Body of pancreas (tissue), 4 donors: Measurements from ENCODE around the gene PGD. TPM values are rescaled to one million over a fixed set of nuclear protein-coding genes. Genes with fewer than 3 reads are reported as not detected.

Source experiments
- ATAC-seq: fragments of 150-250 bp; one replicate; pipeline ENCODE4 v1.9.1; 2016
- DNase-seq, 4 donors: peaks; one replicate each; pipeline ENCODE4 v3.0.0-alpha.2; 2019
- H3K27ac ChIP-seq, 4 donors: fragments of 200-600 bp; sonication (generic); 1 replicate in 3 of 4; 2 replicates in 1 of 4; pipeline versions ENCODE4 v1.5.1 to v1.6.1; 2016 to 2019; ENCODE audit warnings: mild to moderate bottlenecking in 1 of 4, mixed read lengths in 1 of 4, moderate library complexity in 1 of 4
- H3K27me3 ChIP-seq, 2 donors: fragments of 200-600 bp; sonication (generic); one replicate each; pipeline ENCODE4 v1.6.0; 2016; ENCODE audit warnings: mild to moderate bottlenecking in 1 of 2
- H3K36me3 ChIP-seq, 2 donors: fragments of 200-600 bp; sonication (generic); replicated peaks in 1 of 2; 2 replicates each; pipeline ENCODE4 v1.5.1; 2016; ENCODE audit warnings: low read depth in 2 of 2; ENCODE audit not compliant: insufficient read depth in 1 of 2
- H3K4me1 ChIP-seq: fragments of 200-600 bp; sonication (generic); one replicate; pipeline ENCODE4 v1.6.0; 2016
- H3K4me3 ChIP-seq, 2 donors: fragments of 200-600 bp; sonication (generic); 1 replicate in 1 of 2; 2 replicates in 1 of 2; pipeline ENCODE4 v1.5.1; 2016 to 2019
- H3K9me3 ChIP-seq, 3 donors: fragments of 200-600 bp; sonication (generic); 1 replicate in 2 of 3; 2 replicates in 1 of 3; pipeline ENCODE4 v1.5.1; 2016
- POLR2A ChIP-seq, 3 donors: fragments of 450-650 bp; IDR thresholded peaks; one replicate each; pipeline ENCODE4 v1.6.1; 2016; ENCODE audit warnings: antibody characterized with exemption in 3 of 3, mild to moderate bottlenecking in 2 of 3
- WGBS, 2 donors: methylation state at CpG; one replicate each; pipeline ENCODE4 v1.1.5; 2017; 5-methylcytosine and 5-hydroxymethylcytosine counted together
- intact Hi-C: fragments of 100-400 bp; cut with DNase I; formaldehyde crosslinking; loops from one replicate; pipeline ENCODE4 v1.15.1; 2023
- total RNA-seq, 2 donors: library from RNA; depleted of rRNA; stranded (reverse); fragments of >200 nt; gene quantifications; one replicate each; pipeline ENCODE4 v1.1.0, GENCODE V29; 2016
- TF ChIP-seq, protein P1 (sequence below), 7 experiments: fragments of 450-650 bp in 4 of 7; fragments of 200-600 bp in 3 of 7; sonication (generic) in 3 of 7; IDR thresholded peaks; one replicate each; pipeline ENCODE4 v1.5.1; 2016 to 2019; ENCODE audit warnings: antibody characterized with exemption in 7 of 7

The PGD gene
- total RNA-seq, 2 donors from 2014 or later = 46.7 to 61.3 TPM

DNA sequence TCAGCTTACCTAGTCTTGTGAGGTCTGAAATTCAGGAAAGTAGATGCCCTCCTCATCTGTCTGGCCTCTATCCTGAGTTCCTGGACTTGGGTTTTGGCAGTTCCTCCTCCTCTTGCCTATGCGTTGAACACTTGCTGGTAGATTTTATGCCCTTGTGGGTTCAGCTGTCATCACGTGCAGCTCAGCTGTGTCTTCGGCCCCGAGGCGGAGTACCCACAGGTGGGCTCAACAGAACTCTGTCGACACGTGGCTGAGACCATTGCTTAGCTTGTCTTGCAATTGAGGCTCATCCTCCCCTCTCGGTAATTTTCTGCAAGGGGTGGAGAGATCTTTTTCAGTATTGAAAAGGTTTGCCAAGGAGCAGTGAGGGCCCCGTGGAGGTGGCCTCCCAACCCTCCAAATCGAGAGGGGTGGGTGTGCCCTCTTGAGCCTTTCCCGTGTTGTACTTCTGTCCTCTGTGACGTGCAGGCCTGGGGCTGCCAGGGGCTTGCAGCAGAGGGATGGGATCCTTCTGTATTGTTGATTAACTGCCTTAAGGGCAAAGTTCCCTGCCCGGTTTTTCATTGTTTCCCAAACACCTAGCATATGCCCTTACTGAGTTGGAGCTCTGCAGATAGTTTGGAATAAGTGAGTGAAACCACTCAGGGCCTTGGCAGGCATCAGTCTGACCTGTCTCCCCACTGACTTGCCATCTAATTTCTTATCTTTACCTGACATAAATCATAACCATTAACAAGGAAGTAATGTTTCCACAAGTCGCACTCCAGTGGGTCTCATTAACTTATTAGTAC, 34.2 kb downstream of the PGD start:
- H3K9me3 ChIP-seq = no peaks in the 10 kb centered on the region
- 66 to 75% methylated on average over 13 to 14 of the region's 14 CpGs for WGBS, 2 donors
- no peak overlapping the region for H3K27ac ChIP-seq
- H3K36me3 ChIP-seq = no peaks in the 10 kb centered on the region
- H3K4me1 ChIP-seq = peaks cover 20% of the 10 kb centered on the region
- no peak overlapping the region for H3K4me3 ChIP-seq
- ATAC-seq = no peak
- intact Hi-C loops = no loop called here
- DNase-seq = no peak
- TF ChIP-seq, protein P1, sequence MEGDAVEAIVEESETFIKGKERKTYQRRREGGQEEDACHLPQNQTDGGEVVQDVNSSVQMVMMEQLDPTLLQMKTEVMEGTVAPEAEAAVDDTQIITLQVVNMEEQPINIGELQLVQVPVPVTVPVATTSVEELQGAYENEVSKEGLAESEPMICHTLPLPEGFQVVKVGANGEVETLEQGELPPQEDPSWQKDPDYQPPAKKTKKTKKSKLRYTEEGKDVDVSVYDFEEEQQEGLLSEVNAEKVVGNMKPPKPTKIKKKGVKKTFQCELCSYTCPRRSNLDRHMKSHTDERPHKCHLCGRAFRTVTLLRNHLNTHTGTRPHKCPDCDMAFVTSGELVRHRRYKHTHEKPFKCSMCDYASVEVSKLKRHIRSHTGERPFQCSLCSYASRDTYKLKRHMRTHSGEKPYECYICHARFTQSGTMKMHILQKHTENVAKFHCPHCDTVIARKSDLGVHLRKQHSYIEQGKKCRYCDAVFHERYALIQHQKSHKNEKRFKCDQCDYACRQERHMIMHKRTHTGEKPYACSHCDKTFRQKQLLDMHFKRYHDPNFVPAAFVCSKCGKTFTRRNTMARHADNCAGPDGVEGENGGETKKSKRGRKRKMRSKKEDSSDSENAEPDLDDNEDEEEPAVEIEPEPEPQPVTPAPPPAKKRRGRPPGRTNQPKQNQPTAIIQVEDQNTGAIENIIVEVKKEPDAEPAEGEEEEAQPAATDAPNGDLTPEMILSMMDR (IDR thresholded peaks at IDR 0.05) = no peak
- no peak for TF ChIP-seq POLR2A (IDR thresholded peaks at IDR 0.05)
- no peaks in the 10 kb centered on the region for H3K27me3 ChIP-seq

DNA sequence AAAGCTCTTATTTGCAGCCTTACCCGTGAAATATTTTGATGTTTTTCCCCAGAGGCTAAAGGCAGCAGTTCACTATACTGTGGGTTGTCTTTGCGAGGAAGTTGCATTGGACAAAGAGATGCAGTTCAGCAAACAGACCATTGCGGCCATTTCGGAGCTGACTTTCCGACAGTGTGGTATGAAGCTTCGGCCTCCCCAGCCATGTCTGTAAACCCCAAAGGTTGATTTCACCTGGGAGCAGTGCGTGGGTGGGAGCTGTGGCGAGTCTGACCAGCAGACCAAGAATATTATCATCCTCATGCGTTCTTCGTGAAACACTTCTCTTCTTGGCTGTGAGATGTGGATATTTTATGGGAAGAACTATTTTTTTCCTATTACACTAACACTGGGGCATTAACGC, 34.9 kb downstream of the PGD start:
- Histone ChIP-seq H3K36me3 (no peaks in the 10 kb centered on the region), H3K9me3 (no peaks in the 10 kb centered on the region), H3K4me3 (no peak overlapping the region), H3K27ac (no peak overlapping the region), H3K27me3 (no peaks in the 10 kb centered on the region), H3K4me1 (peaks cover 20% of the 10 kb centered on the region)
- intact Hi-C loops = no loop called here
- no peak for DNase-seq
- TF ChIP-seq POLR2A (IDR thresholded peaks at IDR 0.05) = no peak
- TF ChIP-seq, protein P1 (IDR thresholded peaks at IDR 0.05) = no peak
- ATAC-seq = no peak
- 82 to 89% methylated on average over 11 of the region's 11 CpGs for WGBS, 2 donors

DNA sequence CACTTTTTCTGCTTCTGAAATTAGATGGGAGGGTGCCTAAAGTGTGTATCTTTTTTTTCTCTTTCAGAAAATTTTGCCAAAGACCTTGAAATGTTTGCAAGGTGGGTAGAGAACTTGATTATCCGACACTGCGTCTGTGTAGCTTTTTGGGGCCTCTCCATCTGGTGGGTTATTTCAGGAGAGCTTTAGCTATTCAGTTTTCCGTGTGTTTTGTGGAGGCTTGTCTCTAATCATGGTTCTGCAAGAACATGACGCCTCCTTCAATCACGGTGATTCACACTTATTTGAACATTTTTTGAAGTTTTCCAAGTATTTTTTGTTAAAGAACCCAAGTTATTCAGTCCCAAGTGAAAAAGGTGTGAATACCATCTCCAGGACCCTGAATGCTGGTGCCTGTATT, 35.7 kb downstream of the PGD start:
- no peaks in the 10 kb centered on the region for H3K9me3 ChIP-seq
- H3K4me3 ChIP-seq = no peak overlapping the region
- H3K36me3 ChIP-seq = no peaks in the 10 kb centered on the region
- H3K4me1 ChIP-seq = peaks cover 20% of the 10 kb centered on the region
- TF ChIP-seq, protein P1 (IDR thresholded peaks at IDR 0.05) = no peak
- TF ChIP-seq POLR2A (IDR thresholded peaks at IDR 0.05) = no peak
- intact Hi-C loops = no loop called here
- ATAC-seq (no peak), DNase-seq (no peak)
- H3K27ac ChIP-seq = no peak overlapping the region
- WGBS, 2 donors = 87 to 89% methylated on average over 5 of the region's 5 CpGs
- no peaks in the 10 kb centered on the region for H3K27me3 ChIP-seq

DNA sequence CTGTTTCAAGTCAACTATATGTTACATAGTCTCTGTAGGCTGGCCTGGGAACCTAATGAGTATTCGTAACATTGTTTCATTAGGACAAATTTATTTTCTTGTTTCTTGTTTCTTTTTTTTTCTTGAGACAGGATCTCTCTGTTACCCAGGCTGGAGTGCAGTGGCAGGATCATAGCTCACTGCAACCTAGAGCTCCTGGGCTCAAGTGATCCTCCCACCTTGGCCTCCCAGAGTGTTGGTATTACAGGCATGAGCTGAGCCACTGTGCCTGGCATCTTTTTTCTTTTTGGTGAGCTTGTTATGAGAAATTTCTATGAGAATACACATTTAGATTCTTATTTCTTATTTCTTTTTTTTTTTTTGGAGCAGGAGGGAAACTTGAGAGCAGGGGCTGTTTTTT, 38.2 kb downstream of the PGD start:
- H3K9me3 ChIP-seq = no peaks in the 10 kb centered on the region
- no peak overlapping the region for H3K4me3 ChIP-seq
- WGBS, 2 donors = 93 to 100% methylated on average over 1 of the region's 1 CpG
- no peak overlapping the region for H3K27ac ChIP-seq
- TF ChIP-seq, protein P1 (IDR thresholded peaks at IDR 0.05) = no peak
- no peaks in the 10 kb centered on the region for H3K36me3 ChIP-seq
- H3K27me3 ChIP-seq = no peaks in the 10 kb centered on the region
- intact Hi-C loops = no loop called here
- ATAC-seq (no peak), DNase-seq (no peak)
- H3K4me1 ChIP-seq = peaks cover 8% of the 10 kb centered on the region

DNA sequence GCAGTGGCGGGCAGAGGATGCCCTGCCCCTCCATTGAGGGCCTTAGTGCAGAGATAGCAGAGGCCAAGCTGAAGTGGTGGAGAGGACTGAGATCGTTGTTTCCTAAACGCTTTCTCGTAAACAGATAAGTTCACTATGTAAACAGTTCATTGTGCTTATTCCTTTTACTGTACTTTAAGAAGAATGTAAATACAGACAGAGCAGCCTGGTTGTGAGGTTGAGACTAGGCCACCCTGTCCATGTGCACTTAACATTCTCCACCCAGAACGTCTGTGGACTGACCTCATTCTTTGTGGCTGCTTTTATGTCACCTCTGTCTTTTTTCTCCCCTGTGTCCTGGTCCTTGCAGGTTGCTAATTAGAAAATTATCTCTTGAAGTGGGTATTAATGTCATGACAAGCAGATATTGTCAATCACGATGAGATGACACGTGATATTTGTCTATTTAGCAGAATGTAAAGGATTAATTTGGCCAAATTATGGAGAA, 39.9 kb downstream of the PGD start:
- ATAC-seq = no peak
- 50 to 57% methylated on average over 7 of the region's 7 CpGs for WGBS, 2 donors
- Histone ChIP-seq H3K4me3 (no peak overlapping the region), H3K9me3 (no peaks in the 10 kb centered on the region), H3K4me1 (no peaks in the 10 kb centered on the region), H3K36me3 (no peaks in the 10 kb centered on the region), H3K27me3 (no peaks in the 10 kb centered on the region), H3K27ac (no peak overlapping the region)
- DNase-seq = no peak
- intact Hi-C loops = no loop called here
- no peak for TF ChIP-seq POLR2A (IDR thresholded peaks at IDR 0.05)
- TF ChIP-seq, protein P1 (IDR thresholded peaks at IDR 0.05) = no peak
